GM18526 (cell line): ENCODE measurements around the gene ARHGAP21.
A peak's percentile ranks its signal among the peaks of the same experiment; 100 is the strongest.

Experiments
- POLR2A ChIP-seq: IDR thresholded peaks from 3 replicates; pipeline ENCODE4 v1.6.1; 2011; ENCODE audit not compliant: insufficient read length; ENCODE audit errors: extremely low read depth

ARHGAP21 gene

DNA sequence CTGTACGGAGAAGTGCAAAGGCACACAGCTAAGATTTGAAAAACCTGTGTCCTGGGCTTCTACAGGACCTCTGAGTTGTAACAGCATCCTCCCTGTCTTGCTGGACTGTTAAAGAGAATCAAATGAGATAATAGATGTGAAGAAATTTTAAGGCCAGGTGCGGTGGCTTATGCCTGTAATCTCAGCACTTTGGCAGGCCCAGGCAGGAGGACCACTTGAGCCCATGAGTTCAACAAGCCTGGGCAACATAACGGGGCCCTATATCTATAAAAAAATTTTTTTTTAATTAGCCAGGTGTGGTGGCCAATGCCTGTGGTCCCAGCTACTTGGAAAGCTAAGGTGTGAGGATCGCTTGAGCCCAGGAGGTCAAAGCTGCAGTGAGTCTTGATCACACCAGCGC is 2.9 kb upstream of the ARHGAP21 start:
- no peak for TF ChIP-seq POLR2A

- TF ChIP-seq POLR2A, result peak; percentile 82
Observed at GRCh38 chr10:24724381-24725228, 918 bp upstream of the ARHGAP21 start.

- TF ChIP-seq POLR2A, result no peak
Observed at GRCh38 chr10:24723386-24723787, 300 bp downstream of the ARHGAP21 start.

GRCh38 chr10:24722676-24723385 is 856 bp downstream of the ARHGAP21 start:
- peak; percentile 42 for TF ChIP-seq POLR2A

DNA sequence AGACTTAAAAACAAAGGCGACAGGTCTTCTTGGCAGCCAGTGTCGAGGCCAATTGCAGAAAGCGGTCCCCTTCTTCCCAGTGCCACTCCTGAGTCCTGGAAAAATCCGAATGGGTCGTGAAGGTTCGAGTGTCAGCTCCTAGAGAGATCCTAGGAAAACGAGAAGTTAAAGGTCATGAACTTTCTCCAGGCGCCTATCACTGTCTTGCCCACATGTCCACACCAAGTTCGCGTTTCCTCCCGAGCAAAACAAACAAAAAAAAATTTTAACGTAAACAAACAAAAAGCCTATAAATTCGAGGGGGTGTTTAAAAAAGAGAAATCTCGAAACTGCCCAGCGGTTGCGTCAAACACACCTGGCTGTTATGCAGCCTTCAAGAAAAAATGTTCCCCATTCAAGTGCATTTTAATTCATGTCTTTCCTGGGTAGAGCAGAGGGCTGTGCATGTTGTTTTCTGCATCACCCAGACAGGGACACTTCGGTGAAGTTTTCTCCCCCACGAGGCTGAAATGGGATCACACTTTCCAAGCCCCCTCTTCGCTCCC is 1.5 kb downstream of the ARHGAP21 start:
- no peak for TF ChIP-seq POLR2A

DNA sequence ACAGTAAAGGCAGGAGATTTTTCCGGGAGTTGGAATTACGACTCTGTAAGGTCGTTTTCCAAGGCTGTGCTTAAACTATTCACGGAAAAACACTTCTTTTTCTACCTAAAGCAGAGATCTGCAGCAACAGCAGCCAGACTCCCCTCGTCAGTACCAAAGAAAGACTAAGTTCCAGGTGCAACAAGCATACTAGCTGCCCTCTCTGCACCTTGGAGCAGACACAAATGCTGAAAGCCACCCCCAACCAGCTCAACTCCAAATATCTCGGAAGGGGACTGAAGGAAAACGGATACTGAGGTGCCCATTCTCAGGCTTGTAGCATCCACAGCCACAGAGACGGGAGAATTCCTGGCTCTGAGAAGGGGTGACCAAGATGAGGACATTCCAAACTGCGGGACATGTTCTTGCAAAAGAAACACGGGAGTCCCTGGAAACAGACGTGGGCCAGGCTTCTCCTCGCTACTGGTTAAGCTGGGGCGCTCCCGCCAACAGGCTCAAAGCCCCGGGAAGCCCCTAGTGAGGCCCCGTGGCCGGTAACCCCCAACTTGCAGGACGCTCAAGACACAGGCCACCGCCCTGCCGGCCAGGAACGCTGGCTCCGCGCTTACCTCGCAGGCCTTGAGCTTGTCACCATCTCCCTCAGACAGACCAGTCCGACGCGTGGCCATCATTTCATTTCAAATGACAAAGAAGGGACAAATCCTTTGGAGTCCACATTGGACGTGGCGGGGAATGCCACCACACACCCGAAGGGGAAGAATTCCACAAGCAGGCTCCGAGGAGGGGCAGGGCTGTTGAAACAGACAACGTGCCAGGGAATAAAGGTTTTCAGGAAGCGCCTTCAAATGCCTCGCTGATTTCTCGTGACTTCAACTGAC is 2.2 kb downstream of the ARHGAP21 start:
- TF ChIP-seq POLR2A, result no peak

- TF ChIP-seq POLR2A, result no peak
Observed at GRCh38 chr10:24720096-24720495, 3.6 kb downstream of the ARHGAP21 start.

DNA sequence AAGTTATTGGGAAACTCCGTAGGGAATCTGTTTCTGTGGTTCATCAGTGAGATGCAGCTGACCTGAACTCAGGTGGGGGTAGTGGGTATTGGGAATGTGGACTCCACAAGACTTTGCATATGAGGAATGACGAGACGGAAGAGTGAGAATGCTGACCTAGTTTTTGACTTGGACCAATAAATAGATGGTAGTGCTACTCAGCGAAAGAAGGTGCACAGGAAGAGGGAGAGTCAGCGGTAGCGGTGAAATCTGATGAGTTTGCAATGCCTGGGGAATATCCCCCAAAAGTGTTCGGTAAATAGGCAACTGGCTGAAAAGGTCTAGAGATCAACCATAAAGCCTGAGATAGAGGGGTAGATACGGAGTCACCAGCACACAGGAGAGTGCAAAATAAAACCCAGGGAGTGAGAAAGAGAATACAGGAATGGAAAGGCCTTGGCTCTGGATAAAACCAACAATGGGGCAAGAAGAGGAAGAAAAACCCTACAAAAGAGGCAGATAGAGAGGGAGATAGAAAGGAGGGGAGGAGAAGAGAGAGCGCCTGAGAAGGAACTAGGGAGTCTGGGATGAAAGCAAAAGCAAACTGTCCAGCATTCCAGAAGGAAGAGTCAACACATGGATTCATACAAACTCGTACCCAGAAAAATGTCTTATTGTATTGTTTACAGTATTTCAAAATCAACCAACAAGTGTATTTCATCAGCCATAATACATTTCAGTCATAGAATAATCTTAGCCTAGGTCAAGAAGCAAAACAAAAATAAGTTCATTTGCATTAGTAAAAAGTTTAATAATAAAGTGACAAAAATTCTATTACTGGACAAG is 5.4 kb downstream of the ARHGAP21 start:
- TF ChIP-seq POLR2A, result no peak

- no peak for TF ChIP-seq POLR2A
Observed at GRCh38 chr10:24716295-24716694, 7.4 kb downstream of the ARHGAP21 start.

DNA sequence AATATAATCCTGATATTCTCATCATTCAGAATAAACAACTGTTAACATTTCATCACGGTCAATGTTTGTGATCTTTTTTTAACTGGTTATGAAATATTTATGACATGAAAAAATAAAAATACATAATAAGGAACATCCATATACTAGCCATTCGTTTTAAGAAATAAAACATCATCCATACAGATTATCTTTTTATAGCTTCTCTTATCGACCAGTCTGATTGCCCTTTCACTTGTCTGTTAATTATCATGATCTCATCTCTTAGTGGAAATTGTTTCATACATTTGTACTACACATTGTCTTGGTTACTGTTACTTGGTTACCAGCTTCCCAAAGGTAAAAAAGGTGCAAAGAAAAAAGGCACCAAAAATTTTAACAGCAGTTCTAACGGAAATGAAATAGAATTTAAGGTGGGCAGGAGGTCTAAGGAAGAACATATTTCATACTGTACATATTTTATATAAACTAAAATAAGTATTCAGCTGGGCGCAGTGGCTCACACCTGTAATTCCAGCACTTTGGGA is 8.4 kb downstream of the ARHGAP21 start:
- TF ChIP-seq POLR2A, result no peak

DNA sequence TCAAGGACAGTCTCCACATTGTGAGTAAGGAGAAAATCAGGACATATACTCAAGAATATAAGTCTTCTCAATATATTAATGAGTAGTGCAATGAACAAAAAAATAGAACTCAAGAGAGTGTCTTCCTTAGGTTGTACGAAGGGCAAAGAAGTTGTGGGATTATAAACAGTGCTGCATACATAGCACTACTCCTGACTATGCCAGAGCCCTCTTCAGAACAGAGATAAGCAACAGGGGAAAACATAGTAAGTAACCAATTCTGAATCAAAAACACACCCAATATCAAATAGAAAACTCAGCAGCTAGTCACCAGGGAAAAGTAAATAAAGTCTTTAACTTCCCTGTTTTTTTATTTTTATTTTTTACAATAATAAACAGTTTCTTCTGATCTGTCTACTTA is 10.6 kb downstream of the ARHGAP21 start:
- no peak for TF ChIP-seq POLR2A

DNA sequence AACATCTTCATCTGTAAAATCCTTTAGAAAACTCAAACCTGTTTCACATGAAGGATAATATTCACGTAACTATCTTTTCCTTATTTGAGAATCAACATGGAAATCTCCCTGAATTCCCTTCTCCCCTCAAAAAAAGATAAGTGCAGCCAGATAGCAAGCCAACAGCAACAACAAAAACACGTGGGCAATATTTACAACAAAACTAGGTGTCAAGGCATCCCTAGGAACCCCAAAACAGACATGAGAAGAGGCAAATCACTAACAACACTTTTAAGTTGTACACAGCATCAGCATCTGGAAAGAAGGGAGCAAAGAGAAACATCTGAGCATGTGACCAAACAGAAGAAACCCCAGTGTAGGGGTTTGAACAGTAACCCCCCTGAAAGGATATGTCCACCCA is 12.2 kb downstream of the ARHGAP21 start:
- TF ChIP-seq POLR2A, result no peak

DNA sequence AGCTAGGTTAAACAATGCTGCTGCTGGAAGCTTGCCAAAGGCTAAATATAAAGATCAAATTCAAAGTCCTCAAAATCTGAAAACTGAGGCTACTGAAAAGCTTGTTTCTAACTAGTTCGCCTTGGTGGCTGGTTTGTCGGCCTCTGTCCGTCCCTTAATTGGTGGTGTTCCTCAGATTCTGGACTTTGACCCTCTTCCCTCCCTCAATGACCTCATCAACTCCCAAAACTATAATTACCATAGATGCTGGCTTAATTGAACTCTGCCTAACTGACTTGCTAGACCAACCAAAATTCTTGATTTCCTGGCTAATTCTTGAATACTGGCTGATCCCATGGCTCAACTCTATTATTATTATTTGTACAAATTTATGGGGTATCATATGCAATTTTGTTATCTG is 15.6 kb downstream of the ARHGAP21 start:
- no peak for TF ChIP-seq POLR2A

GRCh38 chr10:24707445-24707844 is 16.2 kb downstream of the ARHGAP21 start:
- TF ChIP-seq POLR2A, result no peak
